CD4-positive, alpha-beta T cell (primary cell): ENCODE results near the gene SIL1. TPM values are rescaled to one million over a fixed set of nuclear protein-coding genes. Genes with fewer than 3 reads are reported as not detected.

Experiments
- ATAC-seq: fragments of 200-7000 bp; cut with Tn5 transposase; one replicate; pipeline ENCODE4 v1.10.0; 2022; ENCODE audit warnings: mild to moderate bottlenecking; ENCODE audit not compliant: poor library complexity
- CTCF ChIA-PET: fragments of 350-600 bp; sonication (Branson Sonifier 250); formaldehyde crosslinking; loops from one replicate; lab custom pipeline; 2021; ENCODE audit warnings: antibody characterized with exemption, inconsistent platforms; lab: Charles Lee
- POLR2A ChIA-PET: fragments of 350-600 bp; sonication (Branson Sonifier 250); formaldehyde crosslinking; loops from one replicate; lab custom pipeline; 2021; ENCODE audit warnings: antibody characterized with exemption, inconsistent platforms; lab: Charles Lee
- DNase-seq, 14 experiments: peaks; one replicate each; pipeline ENCODE4 v3.0.0-alpha.2; 2013 to 2020; ENCODE audit warnings: mixed read lengths in 2 of 14
- H3K27ac ChIP-seq, 2 donors: one replicate each; pipeline versions ENCODE4 v1.5.1 to v1.7.0; 2013; ENCODE audit warnings: low read length in 2 of 2, low read depth in 1 of 2, mild to moderate bottlenecking in 1 of 2
- H3K27me3 ChIP-seq, 2 experiments: 1 replicate in 1 of 2; 2 replicates in 1 of 2; pipeline versions ENCODE4 v1.6.1 to v1.7.0; 2013; ENCODE audit warnings: low read length in 2 of 2, control low read depth in 1 of 2, mild to moderate bottlenecking in 1 of 2, moderate library complexity in 1 of 2; ENCODE audit not compliant: insufficient read depth in 2 of 2, control insufficient read depth in 1 of 2
- H3K36me3 ChIP-seq: one replicate; pipeline ENCODE4 v1.6.1; 2013; ENCODE audit warnings: low read length, control low read depth; ENCODE audit not compliant: insufficient read depth
- H3K4me1 ChIP-seq: one replicate; pipeline ENCODE4 v1.6.1; 2013; ENCODE audit warnings: low read length, control low read depth; ENCODE audit not compliant: insufficient read depth
- H3K4me3 ChIP-seq: one replicate; pipeline ENCODE4 v1.5.1; 2013; ENCODE audit warnings: mild to moderate bottlenecking, low read length, moderate library complexity
- H3K9me3 ChIP-seq, 2 experiments: 1 replicate in 1 of 2; 2 replicates in 1 of 2; pipeline versions ENCODE4 v1.6.1 to v1.7.0; 2013; ENCODE audit warnings: low read length in 2 of 2, mild to moderate bottlenecking in 2 of 2, control low read depth in 1 of 2, moderate library complexity in 1 of 2; ENCODE audit not compliant: control insufficient read depth in 1 of 2, insufficient read depth in 1 of 2
- H3K27ac Mint-ChIP-seq: one replicate; pipeline ENCODE4 v1.8.0; 2020; ENCODE audit warnings: mixed read lengths
- H3K27me3 Mint-ChIP-seq: one replicate; pipeline ENCODE4 v1.8.0; 2021; ENCODE audit warnings: mixed read lengths
- H3K36me3 Mint-ChIP-seq: one replicate; pipeline ENCODE4 v1.8.0; 2021; ENCODE audit warnings: low read depth, mixed read lengths
- H3K4me1 Mint-ChIP-seq: one replicate; pipeline ENCODE4 v1.8.0; 2021; ENCODE audit warnings: low read depth, mixed read lengths
- H3K4me3 Mint-ChIP-seq: one replicate; pipeline ENCODE4 v1.8.0; 2020; ENCODE audit warnings: mild to moderate bottlenecking, mixed read lengths
- H3K9me3 Mint-ChIP-seq: one replicate; pipeline ENCODE4 v1.8.0; 2020; ENCODE audit warnings: mixed read lengths
- CTCF ChIP-seq: fragments of 200-600 bp; IDR thresholded peaks from one replicate; pipeline ENCODE4 v1.8.0; 2022; ENCODE audit warnings: antibody characterized with exemption, mild to moderate bottlenecking
- intact Hi-C, 2 experiments: fragments of 100-400 bp; cut with DNase I in 1 of 2; cut with micrococcal nuclease in 1 of 2; formaldehyde crosslinking; loops; one replicate each; pipeline versions ENCODE4 v1.15.1 to v1.9.0; 2023 to 2025; cut with DNase I, micrococcal nuclease
- total RNA-seq, 174 experiments: library from RNA in 2 of 174; stranded (reverse) in 2 of 174; gene quantifications; one replicate each; pipeline ENCODE4 v1.2.3 and lab custom pipeline; 2021 to 2026

SIL1 gene
- total RNA-seq, 2 experiments from 2014 or later: 5.6 to 9.2 TPM

GRCh38 chr5:138943599-138944173 lies 254.5 kb downstream of the SIL1 start:
- peaks cover 6% of the 10 kb centered on the region for H3K36me3 ChIP-seq
- no peaks in the 10 kb centered on the region for H3K4me1 ChIP-seq

GRCh38 chr5:138942861-138943260 lies 255.3 kb downstream of the SIL1 start:
- Mint-ChIP-seq H3K27me3 (no peaks in the 10 kb centered on the region), H3K27ac (no peak overlapping the region), H3K4me1 (peaks cover 6% of the 10 kb centered on the region), H3K36me3 (no peaks in the 10 kb centered on the region), H3K4me3 (no peak overlapping the region), H3K9me3 (no peaks in the 10 kb centered on the region)
- Histone ChIP-seq H3K27ac (no peak overlapping the region), H3K9me3 (peaks cover 0 to 4% of the 10 kb centered on the region in 2 experiments), H3K27me3 (no peaks in the 10 kb centered on the region), H3K4me3 (no peak overlapping the region), H3K36me3 (peaks cover 6% of the 10 kb centered on the region), H3K4me1 (no peaks in the 10 kb centered on the region)
- ATAC-seq (no peak), DNase-seq (no peak)
- intact Hi-C loops: no loop called here
- ChIA-PET POLR2A (no interaction called here), CTCF (no interaction called here)
- TF ChIP-seq CTCF: no peak

More at GRCh38 chr5:138943599-138944173, 254.5 kb downstream of the SIL1 start:
- intact Hi-C loops: no loop called here
- peaks cover 6% of the 10 kb centered on the region for H3K4me1 Mint-ChIP-seq
- H3K4me3 Mint-ChIP-seq: no peak overlapping the region
- POLR2A ChIA-PET: no interaction called here
- Histone ChIP-seq H3K4me3 (no peak overlapping the region), H3K27ac (no peak overlapping the region), H3K9me3 (peaks cover 0 to 4% of the 10 kb centered on the region in 2 experiments), H3K27me3 (no peaks in the 10 kb centered on the region)
- DNase-seq (no peak), ATAC-seq (no peak)
- CTCF ChIA-PET: no interaction called here
- no peaks in the 10 kb centered on the region for H3K9me3 Mint-ChIP-seq
- no peaks in the 10 kb centered on the region for H3K27me3 Mint-ChIP-seq
- no peak for TF ChIP-seq CTCF
- no peaks in the 10 kb centered on the region for H3K36me3 Mint-ChIP-seq
- no peak overlapping the region for H3K27ac Mint-ChIP-seq

DNA sequence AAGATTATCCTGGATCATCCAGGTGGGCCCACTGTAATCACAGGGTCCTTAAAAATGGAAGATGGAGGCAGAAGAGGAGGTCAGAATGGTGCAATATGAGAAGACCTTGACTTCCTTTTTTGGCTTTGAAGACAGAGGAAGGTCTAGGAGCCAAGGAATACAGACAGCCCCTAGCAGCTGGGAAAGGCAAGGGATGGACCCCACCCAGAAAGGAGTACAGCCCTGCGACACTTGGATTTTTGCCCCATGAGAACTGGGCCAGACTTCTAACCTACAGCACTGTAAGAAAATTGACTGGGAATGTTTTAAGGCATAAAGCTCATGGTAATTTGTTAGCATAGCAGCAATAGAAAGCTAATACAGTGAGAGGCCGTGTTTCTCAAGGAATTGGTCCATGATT lies 256.1 kb downstream of the SIL1 start:
- intact Hi-C loops: no loop called here
- Mint-ChIP-seq H3K4me3 (no peak overlapping the region), H3K9me3 (no peaks in the 10 kb centered on the region), H3K36me3 (no peaks in the 10 kb centered on the region), H3K27me3 (no peaks in the 10 kb centered on the region), H3K4me1 (peaks cover 6% of the 10 kb centered on the region), H3K27ac (no peak overlapping the region)
- no peak for DNase-seq
- no peak for ATAC-seq
- Histone ChIP-seq H3K4me1 (no peaks in the 10 kb centered on the region), H3K27me3 (no peaks in the 10 kb centered on the region), H3K27ac (no peak overlapping the region), H3K9me3 (peaks cover 0 to 4% of the 10 kb centered on the region in 2 experiments), H3K36me3 (peaks cover 6% of the 10 kb centered on the region), H3K4me3 (no peak overlapping the region)
- CTCF ChIA-PET: no interaction called here
- no peak for TF ChIP-seq CTCF
- POLR2A ChIA-PET: no interaction called here
